ENCODE data around the gene EFNB2.

- TF ChIP-seq POU2F2 (IDR thresholded peaks at IDR 0.05; ENCODE audit: low read depth, low read length) (no peak), POLR2A (IDR thresholded peaks at IDR 0.05; ENCODE audit: low read depth, low read length) (no peak), TAF1 (IDR thresholded peaks at IDR 0.05; ENCODE audit: low read depth, low read length) (no peak)
Observed at GRCh38 chr13:106500445-106500844, 35.0 kb downstream of the EFNB2 start.
